ENCODE results near the gene CYP1A2.

DNA sequence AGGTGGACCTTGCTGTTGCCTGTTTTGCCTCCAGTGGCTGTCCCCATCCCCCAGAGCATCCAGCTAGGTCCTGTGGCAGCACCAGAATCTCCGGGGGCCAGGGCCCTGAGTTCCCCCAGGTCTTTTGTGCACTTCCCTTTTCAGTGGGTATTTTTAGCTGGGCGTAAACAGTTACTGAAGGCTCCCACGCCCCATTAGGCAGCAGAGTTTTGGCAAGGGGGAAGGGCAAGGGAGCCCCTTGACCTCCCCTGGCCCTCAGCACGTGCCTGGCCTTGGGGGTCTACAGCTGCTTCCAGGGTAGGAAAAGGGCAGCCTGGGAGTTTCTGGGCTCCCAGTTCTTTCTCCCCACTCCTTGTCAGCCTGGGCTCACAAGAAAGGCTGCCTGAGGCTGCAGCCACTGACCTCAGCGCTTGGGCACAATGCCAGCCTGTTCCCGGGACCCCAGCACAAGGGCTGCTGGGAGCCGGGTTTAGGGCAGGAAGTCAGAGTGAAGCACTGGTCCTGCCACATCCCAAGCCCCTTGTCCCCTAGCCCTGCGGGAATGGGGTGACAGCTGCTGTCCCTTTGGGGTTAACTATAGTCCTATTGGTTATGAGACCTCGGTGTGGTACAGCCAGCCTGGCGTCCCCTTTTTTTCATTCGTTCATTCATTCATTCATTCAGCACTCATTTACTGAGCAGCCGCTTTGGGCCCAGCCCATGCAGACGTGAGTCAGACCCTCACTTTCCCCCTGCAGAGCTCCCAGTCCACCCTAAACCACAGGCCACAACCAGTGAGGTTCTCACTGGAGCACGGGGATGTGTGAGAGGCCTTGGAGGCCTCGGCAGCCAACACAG is 41.7 kb downstream of the CYP1A2 start:
- TF ChIP-seq EZH2 (IDR thresholded peaks at IDR 0.05; ENCODE audit: insufficient read depth, poor library complexity, severe bottlenecking) (no peak), EZH2phosphoT487 (IDR thresholded peaks at IDR 0.05; ENCODE audit: insufficient read depth, low read depth) (no peak)

All from GM23248 (cell line).